GM12864 (cell line): ENCODE results near the gene GALNT2.

Experiments used
- DNase-seq: peaks from one replicate; pipeline ENCODE4 v3.0.0-alpha.2; 2011; ENCODE audit warnings: low read depth
- H3K4me3 ChIP-seq: 2 replicates; pipeline ENCODE4 v1.5.1; 2011; ENCODE audit warnings: mild to moderate bottlenecking, low read depth, low read length, control low read depth
- TF ChIP-seq, protein P1 (sequence below): IDR thresholded peaks from 2 replicates; pipeline ENCODE4 v1.5.1; 2011; ENCODE audit warnings: low read depth, mild to moderate bottlenecking, moderate library complexity, low read length, control low read depth, inconsistent platforms; ENCODE audit errors: missing control alignments

GALNT2 gene

DNA sequence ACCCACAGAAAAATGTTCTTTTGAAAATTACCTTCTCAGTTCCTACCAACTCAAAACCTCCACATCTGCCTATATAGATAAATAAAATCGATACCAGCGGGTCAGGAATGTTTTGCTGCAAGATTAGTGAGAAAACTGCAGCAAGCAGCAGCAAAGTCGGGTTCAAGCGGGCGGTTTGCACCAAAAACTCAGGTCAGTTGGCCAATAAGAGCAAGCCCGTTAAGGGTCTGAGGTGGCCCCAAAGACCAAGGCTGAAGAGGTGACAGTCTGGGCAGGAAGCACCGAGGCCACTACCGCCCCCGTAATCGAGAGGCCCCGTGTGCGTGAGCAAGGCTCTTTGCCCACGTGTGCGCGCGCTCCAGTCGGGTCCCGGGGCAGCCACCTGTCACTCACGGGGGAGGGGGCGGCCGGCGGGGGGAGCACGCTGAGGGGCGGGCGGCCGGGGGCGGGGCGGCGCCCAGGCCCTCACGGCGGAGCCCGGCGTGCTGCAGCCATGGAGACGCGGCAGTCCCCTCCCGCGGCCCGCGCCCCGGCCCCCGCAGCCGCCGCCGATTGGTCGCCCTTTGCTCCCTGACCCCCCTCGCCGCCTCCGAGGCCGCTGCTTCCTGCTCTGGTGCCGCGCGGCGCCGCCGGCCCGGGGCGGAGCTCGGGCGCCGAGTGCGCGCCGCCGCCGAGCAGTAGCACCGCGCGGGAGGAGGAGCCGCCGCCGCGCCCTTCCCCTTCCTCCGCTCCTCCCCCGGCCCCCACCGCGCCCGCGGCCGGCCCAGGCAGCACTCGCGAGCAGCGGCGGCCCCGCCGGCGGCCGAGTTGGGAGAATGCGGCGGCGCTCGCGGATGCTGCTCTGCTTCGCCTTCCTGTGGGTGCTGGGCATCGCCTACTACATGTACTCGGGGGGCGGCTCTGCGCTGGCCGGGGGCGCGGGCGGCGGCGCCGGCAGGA, at the start of gene GALNT2:
Gene GALNT2 (plus strand): TSS at position 773 of the 939 bp plus-strand sequence. CDS start 43 bp downstream, at position 816.
- peak; percentile 60 for DNase-seq
- peak within 1 kb of the TSS; percentile 89 for H3K4me3 ChIP-seq
- TF ChIP-seq, protein P1, sequence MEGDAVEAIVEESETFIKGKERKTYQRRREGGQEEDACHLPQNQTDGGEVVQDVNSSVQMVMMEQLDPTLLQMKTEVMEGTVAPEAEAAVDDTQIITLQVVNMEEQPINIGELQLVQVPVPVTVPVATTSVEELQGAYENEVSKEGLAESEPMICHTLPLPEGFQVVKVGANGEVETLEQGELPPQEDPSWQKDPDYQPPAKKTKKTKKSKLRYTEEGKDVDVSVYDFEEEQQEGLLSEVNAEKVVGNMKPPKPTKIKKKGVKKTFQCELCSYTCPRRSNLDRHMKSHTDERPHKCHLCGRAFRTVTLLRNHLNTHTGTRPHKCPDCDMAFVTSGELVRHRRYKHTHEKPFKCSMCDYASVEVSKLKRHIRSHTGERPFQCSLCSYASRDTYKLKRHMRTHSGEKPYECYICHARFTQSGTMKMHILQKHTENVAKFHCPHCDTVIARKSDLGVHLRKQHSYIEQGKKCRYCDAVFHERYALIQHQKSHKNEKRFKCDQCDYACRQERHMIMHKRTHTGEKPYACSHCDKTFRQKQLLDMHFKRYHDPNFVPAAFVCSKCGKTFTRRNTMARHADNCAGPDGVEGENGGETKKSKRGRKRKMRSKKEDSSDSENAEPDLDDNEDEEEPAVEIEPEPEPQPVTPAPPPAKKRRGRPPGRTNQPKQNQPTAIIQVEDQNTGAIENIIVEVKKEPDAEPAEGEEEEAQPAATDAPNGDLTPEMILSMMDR, result no peak

DNA sequence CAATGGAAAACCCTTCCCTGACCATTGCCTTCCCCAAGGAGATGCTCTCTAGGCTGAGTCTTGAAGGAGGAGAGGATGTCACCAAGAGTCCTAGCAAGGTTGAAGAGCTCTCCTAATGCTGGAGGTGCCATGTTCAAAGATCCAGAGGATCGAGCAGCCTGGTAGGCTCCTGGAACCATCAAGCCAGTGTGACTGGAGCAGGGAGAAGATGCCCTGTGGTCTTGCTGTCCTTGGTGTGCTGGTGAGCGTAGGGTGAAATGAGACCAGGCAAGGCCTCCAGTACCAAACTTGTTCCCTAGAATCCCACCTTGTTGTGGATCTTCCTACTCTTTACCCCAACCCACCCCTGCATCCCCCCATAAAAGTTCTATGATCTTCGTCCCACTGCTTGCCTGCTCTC, 46.6 kb upstream of the GALNT2 start:
- no peak overlapping the region for H3K4me3 ChIP-seq
- DNase-seq, result no peak
- TF ChIP-seq, protein P1, result no peak

DNA sequence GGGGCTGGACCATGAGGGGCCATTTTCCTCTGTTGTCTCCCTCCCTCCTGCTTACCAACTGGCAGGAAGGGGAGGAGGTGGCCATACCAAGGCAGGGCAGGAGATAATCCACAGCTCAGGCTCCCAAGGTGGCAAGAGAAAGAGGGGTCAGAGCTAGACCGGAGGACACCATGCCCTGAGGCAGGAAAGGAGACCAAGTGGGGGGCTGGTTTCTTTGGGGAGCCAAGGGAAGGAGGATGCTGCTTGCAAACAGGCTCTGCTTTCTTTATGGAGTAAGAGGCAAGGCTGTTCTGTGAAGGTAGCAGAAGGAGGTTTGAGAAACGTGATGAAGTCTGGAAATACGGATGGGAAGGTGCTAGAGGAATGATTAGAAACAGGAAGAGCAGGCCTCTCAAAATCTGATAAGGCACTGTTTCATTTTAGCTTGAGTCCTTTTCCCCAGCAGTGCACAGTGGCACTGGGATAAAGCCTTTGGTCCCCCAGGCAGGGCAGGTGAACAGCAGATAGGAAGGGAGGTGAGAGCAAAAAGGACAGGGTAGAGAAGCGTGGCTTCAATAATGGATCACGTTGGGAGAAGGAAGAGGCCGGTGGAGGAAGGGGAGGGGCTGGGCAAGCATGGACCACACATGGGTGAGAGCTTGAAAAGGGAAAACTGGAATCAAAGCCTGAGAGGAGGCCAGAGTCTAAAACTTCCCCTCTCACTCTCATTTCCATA, 44.2 kb upstream of the GALNT2 start:
- H3K4me3 ChIP-seq, result no peak overlapping the region
- TF ChIP-seq, protein P1, result no peak
- DNase-seq, result no peak

DNA sequence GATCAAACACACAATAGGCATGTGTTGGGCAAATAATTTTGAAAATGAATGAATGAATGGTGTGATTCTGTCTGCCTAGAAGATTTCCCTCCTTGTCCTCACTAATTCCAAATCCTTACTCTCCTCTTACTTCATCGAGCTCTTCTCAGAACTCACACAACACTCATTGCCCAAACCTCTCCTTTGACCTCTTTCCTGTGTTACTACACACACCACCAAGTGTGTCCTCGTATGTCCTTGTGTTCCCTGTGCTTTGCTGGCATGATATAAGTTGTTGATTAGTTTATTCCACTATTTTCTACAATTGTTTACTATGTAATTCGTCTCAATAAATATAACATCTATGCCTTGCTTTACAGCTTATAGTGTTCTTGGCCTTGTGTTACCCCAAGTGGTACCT, 41.4 kb upstream of the GALNT2 start:
- DNase-seq, result no peak
- no peak overlapping the region for H3K4me3 ChIP-seq
- TF ChIP-seq, protein P1, result no peak

DNA sequence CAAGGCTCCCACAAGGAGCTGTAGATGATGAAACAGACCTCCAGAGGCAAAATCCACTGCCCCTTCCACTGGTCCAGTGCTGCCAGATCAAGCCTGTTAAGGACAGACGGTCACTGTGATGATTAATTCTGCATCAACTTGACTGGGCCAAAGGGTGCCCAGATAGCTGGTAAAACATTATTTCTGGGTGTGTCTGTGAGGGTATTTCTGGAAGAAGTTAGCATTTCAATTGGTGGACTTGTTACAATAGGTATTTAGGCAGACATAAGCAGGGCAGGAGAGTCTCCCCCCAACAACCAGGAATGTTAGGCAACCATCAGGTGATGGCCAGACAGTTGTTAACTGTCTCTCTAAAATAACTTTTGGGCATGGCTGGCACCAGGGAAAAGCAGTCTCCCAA, 40.9 kb upstream of the GALNT2 start:
- no peak overlapping the region for H3K4me3 ChIP-seq
- TF ChIP-seq, protein P1, result no peak
- no peak for DNase-seq

DNA sequence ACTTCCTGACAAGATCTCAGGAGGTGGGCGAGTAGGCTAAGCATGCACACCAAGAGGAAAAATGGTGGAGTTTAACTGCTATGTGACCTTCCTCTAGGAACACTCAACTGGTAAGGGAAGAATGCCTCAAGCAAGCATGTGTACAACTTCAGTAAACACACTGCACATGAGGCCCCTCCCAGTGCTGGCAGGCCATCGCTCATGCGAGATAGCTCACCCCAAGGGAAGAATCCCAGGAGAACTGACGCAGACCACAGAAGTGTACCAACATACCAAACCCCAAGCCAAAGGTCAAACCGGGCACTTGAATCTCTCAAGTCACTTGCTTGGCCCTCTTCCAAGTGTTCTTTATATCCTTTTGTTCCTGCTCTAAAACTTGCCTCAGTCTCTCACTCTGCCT, 40.5 kb upstream of the GALNT2 start:
- no peak overlapping the region for H3K4me3 ChIP-seq
- no peak for DNase-seq
- TF ChIP-seq, protein P1, result no peak
